Measurements from ENCODE around the gene GALNT7. TPM values are rescaled to one million over a fixed set of nuclear protein-coding genes. Genes with fewer than 3 reads are reported as not detected.

The GALNT7 gene
- total and polyA plus RNA-seq, 10 of the 15 experiments (the other 5 are each of a cell fraction or from before 2014, with no cell fraction given), result 14.2 to 33.2 (median 28.9) TPM

DNA sequence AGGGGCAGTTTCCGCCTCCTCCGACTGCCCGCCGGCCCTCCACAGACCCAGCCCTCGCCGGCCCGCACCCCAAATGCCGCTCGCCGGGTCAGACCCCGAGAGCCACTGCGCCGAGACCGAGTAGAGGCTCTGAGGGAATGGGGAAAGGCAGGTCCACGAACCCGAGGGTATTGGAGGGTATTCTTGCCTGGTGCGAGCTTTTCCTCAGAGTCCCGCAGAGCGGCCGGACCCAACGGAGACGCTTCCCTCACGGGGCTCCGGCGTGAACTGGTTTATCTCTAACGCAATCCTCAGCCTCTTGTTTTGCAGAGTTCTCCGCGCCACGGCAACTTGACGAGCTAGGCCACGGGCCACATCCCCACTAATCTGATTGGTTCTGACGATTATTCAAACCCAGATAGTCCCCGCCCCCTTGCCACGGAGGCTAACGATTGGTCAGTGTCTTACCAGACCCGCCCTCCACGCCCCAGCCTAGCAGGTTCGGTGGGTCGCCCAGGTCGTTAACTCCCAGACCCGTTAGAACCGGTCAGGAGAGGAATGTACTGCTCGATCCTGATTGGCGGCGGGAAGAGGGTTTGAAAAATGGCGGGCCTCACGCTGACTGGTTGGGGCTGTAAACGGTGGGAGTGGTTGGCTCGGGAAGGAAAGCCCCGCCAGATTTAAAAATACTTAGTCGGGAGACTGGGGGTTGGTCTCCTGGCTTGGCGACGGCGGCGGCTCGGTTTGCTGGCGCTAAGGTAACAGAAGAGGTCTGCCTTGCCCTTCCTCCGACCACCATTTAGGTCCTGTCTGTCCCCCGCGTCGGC is 165.7 kb downstream of the GALNT7 start, which contains the start of gene HMGB2 (continued):
- TF ChIP-seq TBL1XR1 (IDR thresholded peaks at IDR 0.05; ENCODE audit: low read depth, low read length) (no peak), WRNIP1 (IDR thresholded peaks at IDR 0.05; ENCODE audit: borderline replicate concordance, low read depth, low read length) (0 out of 2 replicates have a peak, but pooled peaks have one; percentile 27), SUPT20H (IDR thresholded peaks at IDR 0.05; ENCODE audit: borderline replicate concordance, control insufficient read depth, low read depth, low read length) (no peak), LARP7 (IDR thresholded peaks at IDR 0.05) (peak; percentile 92), BRCA1 (IDR thresholded peaks at IDR 0.05; ENCODE audit: low read depth, low read length) (no peak), YY1 (IDR thresholded peaks at IDR 0.05; ENCODE audit: low read depth, low read length) (peak; percentile 49; the same call in 1 of the 2 replicates), SMAD5 (IDR thresholded peaks at IDR 0.05; ENCODE audit: low read depth) (peak; percentile 96), POLR2A (IDR thresholded peaks at IDR 0.05; ENCODE audit: low read depth, low read length) (peak; percentile 98), ESRRA (IDR thresholded peaks at IDR 0.05; ENCODE audit: low read length) (no peak), JUND (IDR thresholded peaks at IDR 0.05; ENCODE audit: low read depth, low read length) (no peak), ZNF622 (IDR thresholded peaks at IDR 0.05) (peak; percentile 81), RAD51 (IDR thresholded peaks at IDR 0.05) (peak; percentile 62; the same call in 1 of the 2 replicates), FOXM1 (IDR thresholded peaks at IDR 0.05; ENCODE audit: low read depth, low read length) (peak; percentile 97)
- TF ChIP-seq, protein P1, sequence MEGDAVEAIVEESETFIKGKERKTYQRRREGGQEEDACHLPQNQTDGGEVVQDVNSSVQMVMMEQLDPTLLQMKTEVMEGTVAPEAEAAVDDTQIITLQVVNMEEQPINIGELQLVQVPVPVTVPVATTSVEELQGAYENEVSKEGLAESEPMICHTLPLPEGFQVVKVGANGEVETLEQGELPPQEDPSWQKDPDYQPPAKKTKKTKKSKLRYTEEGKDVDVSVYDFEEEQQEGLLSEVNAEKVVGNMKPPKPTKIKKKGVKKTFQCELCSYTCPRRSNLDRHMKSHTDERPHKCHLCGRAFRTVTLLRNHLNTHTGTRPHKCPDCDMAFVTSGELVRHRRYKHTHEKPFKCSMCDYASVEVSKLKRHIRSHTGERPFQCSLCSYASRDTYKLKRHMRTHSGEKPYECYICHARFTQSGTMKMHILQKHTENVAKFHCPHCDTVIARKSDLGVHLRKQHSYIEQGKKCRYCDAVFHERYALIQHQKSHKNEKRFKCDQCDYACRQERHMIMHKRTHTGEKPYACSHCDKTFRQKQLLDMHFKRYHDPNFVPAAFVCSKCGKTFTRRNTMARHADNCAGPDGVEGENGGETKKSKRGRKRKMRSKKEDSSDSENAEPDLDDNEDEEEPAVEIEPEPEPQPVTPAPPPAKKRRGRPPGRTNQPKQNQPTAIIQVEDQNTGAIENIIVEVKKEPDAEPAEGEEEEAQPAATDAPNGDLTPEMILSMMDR (IDR thresholded peaks at IDR 0.05 in 2 of 3, conservative IDR thresholded peaks at IDR 0.05 in 1 of 3; ENCODE audit: control insufficient read depth in 2 of 3, extremely low read depth in 1 of 3, insufficient read depth in 1 of 3, low read depth in 3 of 3, low read length in 3 of 3), result no peak
- TF ChIP-seq, protein P2, sequence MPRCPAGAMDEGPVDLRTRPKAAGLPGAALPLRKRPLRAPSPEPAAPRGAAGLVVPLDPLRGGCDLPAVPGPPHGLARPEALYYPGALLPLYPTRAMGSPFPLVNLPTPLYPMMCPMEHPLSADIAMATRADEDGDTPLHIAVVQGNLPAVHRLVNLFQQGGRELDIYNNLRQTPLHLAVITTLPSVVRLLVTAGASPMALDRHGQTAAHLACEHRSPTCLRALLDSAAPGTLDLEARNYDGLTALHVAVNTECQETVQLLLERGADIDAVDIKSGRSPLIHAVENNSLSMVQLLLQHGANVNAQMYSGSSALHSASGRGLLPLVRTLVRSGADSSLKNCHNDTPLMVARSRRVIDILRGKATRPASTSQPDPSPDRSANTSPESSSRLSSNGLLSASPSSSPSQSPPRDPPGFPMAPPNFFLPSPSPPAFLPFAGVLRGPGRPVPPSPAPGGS (IDR thresholded peaks at IDR 0.05; ENCODE audit: borderline replicate concordance, insufficient read depth, low read depth, low read length, poor library complexity, severe bottlenecking), result peak; percentile 11
- TF ChIP-seq, protein P3, sequence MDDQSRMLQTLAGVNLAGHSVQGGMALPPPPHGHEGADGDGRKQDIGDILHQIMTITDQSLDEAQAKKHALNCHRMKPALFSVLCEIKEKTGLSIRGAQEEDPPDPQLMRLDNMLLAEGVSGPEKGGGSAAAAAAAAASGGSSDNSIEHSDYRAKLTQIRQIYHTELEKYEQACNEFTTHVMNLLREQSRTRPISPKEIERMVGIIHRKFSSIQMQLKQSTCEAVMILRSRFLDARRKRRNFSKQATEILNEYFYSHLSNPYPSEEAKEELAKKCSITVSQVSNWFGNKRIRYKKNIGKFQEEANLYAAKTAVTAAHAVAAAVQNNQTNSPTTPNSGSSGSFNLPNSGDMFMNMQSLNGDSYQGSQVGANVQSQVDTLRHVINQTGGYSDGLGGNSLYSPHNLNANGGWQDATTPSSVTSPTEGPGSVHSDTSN (IDR thresholded peaks at IDR 0.05; ENCODE audit: insufficient replicate concordance, low read depth, low read length), result peak; percentile 40
- TF ChIP-seq, protein P4, sequence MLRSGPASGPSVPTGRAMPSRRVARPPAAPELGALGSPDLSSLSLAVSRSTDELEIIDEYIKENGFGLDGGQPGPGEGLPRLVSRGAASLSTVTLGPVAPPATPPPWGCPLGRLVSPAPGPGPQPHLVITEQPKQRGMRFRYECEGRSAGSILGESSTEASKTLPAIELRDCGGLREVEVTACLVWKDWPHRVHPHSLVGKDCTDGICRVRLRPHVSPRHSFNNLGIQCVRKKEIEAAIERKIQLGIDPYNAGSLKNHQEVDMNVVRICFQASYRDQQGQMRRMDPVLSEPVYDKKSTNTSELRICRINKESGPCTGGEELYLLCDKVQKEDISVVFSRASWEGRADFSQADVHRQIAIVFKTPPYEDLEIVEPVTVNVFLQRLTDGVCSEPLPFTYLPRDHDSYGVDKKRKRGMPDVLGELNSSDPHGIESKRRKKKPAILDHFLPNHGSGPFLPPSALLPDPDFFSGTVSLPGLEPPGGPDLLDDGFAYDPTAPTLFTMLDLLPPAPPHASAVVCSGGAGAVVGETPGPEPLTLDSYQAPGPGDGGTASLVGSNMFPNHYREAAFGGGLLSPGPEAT (IDR thresholded peaks at IDR 0.05; ENCODE audit: low read depth), result no peak
- TF ChIP-seq, protein P5, sequence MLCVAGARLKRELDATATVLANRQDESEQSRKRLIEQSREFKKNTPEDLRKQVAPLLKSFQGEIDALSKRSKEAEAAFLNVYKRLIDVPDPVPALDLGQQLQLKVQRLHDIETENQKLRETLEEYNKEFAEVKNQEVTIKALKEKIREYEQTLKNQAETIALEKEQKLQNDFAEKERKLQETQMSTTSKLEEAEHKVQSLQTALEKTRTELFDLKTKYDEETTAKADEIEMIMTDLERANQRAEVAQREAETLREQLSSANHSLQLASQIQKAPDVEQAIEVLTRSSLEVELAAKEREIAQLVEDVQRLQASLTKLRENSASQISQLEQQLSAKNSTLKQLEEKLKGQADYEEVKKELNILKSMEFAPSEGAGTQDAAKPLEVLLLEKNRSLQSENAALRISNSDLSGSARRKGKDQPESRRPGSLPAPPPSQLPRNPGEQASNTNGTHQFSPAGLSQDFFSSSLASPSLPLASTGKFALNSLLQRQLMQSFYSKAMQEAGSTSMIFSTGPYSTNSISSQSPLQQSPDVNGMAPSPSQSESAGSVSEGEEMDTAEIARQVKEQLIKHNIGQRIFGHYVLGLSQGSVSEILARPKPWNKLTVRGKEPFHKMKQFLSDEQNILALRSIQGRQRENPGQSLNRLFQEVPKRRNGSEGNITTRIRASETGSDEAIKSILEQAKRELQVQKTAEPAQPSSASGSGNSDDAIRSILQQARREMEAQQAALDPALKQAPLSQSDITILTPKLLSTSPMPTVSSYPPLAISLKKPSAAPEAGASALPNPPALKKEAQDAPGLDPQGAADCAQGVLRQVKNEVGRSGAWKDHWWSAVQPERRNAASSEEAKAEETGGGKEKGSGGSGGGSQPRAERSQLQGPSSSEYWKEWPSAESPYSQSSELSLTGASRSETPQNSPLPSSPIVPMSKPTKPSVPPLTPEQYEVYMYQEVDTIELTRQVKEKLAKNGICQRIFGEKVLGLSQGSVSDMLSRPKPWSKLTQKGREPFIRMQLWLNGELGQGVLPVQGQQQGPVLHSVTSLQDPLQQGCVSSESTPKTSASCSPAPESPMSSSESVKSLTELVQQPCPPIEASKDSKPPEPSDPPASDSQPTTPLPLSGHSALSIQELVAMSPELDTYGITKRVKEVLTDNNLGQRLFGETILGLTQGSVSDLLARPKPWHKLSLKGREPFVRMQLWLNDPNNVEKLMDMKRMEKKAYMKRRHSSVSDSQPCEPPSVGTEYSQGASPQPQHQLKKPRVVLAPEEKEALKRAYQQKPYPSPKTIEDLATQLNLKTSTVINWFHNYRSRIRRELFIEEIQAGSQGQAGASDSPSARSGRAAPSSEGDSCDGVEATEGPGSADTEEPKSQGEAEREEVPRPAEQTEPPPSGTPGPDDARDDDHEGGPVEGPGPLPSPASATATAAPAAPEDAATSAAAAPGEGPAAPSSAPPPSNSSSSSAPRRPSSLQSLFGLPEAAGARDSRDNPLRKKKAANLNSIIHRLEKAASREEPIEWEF (IDR thresholded peaks at IDR 0.05; ENCODE audit: insufficient replicate concordance, low read depth, low read length), result peak; percentile 58

All from GM12878 (cell line).